Cardiac fibroblast (primary cell): ENCODE data around the gene ARF6.
"Not testable (repeated sequence)": the region's sequence is repeated elsewhere in the genome, so short reads cannot be mapped to it uniquely, and the experiment has no call there.

Experiments used
- DNase-seq, 2 donors: peaks; one replicate each; pipeline versions ENCODE4 v3.0.0 to v3.0.0-alpha.2; 2010; ENCODE audit warnings: low read depth in 2 of 2
- H3K4me3 ChIP-seq, 2 donors: replicated peaks in 1 of 2; 1 replicate in 1 of 2; 2 replicates in 1 of 2; pipeline ENCODE4 v1.5.1; 2011; ENCODE audit warnings: low read depth in 2 of 2, low read length in 2 of 2, mild to moderate bottlenecking in 2 of 2, moderate library complexity in 1 of 2
- TF ChIP-seq, protein P1 (sequence below): IDR thresholded peaks from one replicate; pipeline ENCODE4 v1.5.1; 2011; ENCODE audit warnings: low read depth, mild to moderate bottlenecking, low read length, inconsistent platforms

ARF6 gene

DNA sequence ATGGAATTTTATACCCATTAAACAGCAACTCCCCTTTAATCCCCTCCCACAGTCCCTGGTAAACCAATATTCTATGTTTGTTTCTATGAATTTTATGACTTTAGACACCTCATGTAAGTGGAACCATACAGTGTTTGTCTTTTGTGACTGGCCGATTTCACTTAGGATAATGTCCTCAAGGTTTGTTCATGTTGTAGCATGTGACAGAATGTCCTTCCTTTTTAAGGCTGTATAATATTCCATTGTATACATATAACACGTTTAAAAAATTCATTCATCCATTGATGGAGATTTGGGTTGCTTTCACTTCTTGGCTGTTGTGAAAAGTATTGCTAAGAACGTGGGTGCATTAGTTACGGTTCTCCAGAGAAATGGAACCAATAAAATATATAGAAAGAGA lies 40.2 kb downstream of the ARF6 start:
- TF ChIP-seq, protein P1, sequence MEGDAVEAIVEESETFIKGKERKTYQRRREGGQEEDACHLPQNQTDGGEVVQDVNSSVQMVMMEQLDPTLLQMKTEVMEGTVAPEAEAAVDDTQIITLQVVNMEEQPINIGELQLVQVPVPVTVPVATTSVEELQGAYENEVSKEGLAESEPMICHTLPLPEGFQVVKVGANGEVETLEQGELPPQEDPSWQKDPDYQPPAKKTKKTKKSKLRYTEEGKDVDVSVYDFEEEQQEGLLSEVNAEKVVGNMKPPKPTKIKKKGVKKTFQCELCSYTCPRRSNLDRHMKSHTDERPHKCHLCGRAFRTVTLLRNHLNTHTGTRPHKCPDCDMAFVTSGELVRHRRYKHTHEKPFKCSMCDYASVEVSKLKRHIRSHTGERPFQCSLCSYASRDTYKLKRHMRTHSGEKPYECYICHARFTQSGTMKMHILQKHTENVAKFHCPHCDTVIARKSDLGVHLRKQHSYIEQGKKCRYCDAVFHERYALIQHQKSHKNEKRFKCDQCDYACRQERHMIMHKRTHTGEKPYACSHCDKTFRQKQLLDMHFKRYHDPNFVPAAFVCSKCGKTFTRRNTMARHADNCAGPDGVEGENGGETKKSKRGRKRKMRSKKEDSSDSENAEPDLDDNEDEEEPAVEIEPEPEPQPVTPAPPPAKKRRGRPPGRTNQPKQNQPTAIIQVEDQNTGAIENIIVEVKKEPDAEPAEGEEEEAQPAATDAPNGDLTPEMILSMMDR, result no peak
- DNase-seq, result no peak
- H3K4me3 ChIP-seq, result no peak overlapping the region

DNA sequence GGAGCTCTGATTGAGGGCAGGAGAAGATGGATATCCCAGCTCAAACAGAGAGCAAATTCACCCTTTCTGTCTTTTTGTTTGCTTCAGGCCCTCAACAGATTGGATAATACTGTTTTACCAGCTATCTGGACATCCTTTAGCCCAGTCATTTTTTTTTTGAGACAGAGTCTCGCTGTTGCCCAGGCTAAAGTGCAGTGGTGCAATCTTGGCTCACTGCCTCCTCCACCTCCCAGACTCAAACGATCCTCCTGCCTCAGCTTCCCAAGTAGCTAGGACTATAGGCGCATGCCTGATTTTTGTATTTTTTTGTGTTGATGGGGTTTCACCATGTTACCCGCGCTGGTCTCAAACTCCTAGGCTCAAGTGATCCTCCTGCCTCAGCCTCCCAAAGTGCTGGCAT lies 40.8 kb downstream of the ARF6 start:
- DNase-seq, result no peak
- TF ChIP-seq, protein P1, result no peak
- no peak overlapping the region for H3K4me3 ChIP-seq

DNA sequence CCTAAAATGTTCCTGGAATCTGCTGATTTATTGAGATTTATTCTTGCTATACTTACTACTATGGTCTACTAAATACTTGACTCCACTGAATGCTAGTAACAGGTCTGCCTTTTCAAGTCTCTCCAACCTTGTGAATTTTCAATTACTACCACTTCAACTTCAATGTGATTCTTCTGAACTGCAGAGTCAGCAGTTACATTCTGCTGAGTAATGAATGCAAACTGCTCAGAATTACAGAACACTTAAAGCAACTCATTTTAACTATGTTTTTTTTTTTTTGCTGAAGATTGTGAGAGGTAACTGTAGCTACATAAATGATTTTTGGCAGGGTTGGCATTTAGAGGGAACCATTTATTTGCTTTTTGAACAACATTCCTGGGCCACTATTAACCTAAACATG lies 41.8 kb downstream of the ARF6 start:
- DNase-seq, result peak in 1 of 2 donors; percentile 32
- H3K4me3 ChIP-seq, result no peak overlapping the region
- TF ChIP-seq, protein P1, result no peak

DNA sequence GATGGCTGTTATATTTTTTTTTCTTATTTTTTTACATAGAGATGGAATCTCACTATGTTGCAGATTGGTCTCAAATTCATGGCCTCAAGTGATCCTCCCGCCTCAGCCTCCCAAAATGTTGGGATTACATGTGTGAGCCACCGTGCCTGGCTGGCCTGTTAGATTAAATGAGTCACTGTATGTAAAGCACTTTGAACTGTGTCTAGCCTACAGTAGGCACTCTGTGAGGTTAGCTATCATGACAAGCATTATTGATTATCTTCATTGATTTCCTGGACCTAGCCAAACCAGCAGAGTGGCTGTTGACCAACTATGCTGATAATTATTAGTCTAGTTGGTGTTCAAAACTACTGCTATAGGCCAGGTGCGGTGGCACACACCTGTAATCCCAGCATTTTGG lies 42.6 kb downstream of the ARF6 start:
- no peak for DNase-seq
- no peak overlapping the region for H3K4me3 ChIP-seq
- TF ChIP-seq, protein P1, result no peak

DNA sequence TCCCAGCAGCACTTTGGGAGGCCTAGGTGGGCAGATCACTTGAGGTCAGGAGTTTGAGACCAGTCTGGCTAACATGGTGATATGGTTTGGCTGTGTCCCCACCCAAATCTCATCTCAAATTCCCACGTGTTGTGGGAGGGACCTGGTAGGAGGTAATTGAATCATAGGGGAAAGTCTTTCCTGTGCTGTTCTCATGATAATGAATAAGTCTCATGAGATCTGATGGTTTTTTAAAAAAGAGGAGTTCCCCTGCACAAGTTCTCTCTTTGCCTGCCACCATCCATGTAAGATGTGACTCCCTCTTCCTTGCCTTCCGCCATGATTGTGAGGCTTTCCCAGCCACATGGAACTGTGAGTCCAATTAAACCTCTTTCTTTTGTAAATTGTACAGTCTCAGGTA lies 43.4 kb downstream of the ARF6 start:
- not testable (repeated sequence) for H3K4me3 ChIP-seq, DNase-seq

DNA sequence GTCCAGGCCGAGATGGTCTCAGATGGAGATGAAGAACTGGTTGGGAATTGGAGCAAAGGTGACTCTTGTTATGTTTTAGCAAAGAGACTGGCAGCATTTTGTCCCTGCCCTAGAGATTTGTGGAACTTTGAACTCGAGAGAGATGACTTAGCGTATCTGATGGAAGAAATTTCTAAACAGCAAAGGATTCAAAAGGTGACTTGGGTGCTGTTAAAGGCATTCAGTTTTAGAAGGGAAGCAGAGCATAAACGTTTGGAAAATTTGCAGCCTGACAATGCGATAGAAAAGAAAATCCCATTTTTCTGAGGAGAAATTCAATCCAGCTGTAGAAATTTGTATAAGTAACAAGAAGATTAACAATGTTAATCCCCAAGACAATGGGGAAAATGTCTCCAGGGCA lies 44.0 kb downstream of the ARF6 start:
- DNase-seq, H3K4me3 ChIP-seq: not testable (repeated sequence)

DNA sequence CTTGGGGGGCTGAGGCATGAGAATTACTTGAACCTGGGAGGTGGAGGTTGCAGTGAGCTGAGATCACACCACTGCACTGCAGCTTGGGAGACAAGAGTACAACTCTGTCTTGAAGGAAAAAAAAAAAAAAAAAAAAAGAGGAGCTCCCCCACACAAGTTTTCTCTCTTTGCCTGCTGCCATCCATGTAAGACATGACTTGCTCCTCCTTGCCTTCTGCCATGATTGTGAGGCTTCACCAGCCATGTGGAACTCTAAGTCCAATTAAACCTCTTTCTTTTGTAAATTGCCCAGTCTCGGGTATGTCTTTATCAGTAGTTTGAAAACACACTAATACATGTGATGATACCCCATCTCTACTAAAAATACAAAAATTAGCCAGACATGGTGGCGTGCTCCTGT lies 46.3 kb downstream of the ARF6 start:
- not testable (repeated sequence) for H3K4me3 ChIP-seq, DNase-seq

DNA sequence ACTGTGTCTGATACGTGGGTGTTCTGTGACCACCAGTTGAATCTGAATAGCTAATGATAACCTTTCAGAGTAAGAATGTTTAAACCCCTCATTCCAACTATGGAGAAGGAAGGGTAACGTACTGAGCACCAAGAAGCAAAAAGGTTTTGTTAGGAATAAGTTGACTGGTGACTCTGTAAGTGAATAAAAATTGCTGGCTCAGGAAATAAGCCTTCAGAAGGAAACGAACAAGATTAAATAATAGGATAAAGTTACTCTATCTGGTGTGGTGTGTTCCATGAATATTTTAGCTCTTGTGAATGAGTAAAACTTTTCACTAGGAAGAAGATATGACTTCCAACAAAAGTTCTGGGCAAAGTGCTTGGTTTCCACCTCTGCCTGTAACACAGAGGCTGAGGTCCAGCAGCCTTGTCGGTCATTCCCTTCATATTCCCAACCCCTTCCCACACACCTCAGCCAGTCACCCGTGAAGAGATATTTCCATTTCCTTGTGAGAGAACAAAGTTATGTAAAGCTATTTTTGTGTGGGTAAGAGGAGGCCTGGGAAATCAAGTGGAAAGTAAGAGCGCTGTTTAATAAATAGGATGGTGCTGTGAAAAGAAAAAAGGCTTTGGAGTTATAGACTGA lies 47.1 kb downstream of the ARF6 start:
- H3K4me3 ChIP-seq, result no peak overlapping the region
- DNase-seq, result no peak
- TF ChIP-seq, protein P1, result no peak
